Ishikawa (cell line): Measurements from ENCODE around the gene TOMM6.

Source experiments
- CREB1 ChIP-seq: IDR thresholded peaks from 2 replicates; pipeline ENCODE4 v1.6.1; 2012; ENCODE audit warnings: low read depth
- EP300 ChIP-seq: IDR thresholded peaks from 2 replicates; pipeline ENCODE4 v1.6.1; 2012; ENCODE audit warnings: borderline replicate concordance
- TCF12 ChIP-seq: IDR thresholded peaks from 2 replicates; pipeline ENCODE4 v1.6.1; 2012; ENCODE audit warnings: low read depth
- TF ChIP-seq, protein P1 (sequence below): IDR thresholded peaks from 2 replicates; pipeline ENCODE4 v1.6.1; 2012; ENCODE audit warnings: low read depth, mild to moderate bottlenecking

DNA sequence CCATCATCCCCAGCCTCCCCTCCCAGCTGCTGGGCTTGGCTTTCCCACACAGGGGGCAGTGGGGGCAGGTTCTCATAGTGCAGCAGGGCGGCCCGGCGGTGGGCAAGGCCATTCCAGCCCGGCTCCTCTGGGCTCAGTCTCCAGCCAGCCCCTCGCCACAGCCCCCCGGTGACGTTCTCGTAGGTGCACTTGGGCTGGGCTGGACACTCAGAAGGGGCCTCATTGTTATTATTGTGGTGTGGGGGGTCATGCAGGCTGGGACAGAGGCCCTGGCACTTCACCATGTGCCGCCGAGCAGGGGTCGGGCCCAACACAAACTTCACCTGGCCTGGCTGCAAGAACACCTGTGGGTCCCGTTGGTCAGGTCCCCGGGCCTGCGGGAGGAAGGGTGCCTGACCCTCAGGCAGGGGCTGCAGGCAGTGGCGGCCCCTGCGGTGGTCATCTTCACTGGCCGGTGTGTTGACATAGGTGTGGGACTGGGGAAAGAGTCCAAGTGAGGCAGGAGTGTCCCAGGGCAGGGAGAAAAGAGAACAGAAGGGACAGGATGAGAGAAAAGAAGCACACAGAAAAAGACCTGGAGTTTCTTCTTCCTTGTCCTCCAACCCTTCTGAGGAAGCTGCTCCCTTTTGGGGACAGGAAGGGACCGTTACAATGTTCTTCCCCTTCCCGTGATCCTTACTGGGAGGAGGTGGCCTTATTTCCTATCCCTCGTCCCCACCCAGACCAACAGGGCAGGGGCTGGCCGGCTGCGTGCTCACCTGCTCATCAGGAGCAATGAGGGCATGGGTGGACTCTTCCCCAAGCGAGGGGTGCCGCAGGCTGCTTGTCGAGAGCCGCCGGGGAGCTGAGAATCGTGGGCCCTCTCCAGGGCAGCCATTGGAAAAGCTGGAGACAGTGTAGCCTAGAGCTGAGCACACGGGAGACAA lies 16.2 kb upstream of the TOMM6 start:
- TF ChIP-seq TCF12 (no peak), EP300 (no peak), CREB1 (no peak)
- TF ChIP-seq, protein P1, sequence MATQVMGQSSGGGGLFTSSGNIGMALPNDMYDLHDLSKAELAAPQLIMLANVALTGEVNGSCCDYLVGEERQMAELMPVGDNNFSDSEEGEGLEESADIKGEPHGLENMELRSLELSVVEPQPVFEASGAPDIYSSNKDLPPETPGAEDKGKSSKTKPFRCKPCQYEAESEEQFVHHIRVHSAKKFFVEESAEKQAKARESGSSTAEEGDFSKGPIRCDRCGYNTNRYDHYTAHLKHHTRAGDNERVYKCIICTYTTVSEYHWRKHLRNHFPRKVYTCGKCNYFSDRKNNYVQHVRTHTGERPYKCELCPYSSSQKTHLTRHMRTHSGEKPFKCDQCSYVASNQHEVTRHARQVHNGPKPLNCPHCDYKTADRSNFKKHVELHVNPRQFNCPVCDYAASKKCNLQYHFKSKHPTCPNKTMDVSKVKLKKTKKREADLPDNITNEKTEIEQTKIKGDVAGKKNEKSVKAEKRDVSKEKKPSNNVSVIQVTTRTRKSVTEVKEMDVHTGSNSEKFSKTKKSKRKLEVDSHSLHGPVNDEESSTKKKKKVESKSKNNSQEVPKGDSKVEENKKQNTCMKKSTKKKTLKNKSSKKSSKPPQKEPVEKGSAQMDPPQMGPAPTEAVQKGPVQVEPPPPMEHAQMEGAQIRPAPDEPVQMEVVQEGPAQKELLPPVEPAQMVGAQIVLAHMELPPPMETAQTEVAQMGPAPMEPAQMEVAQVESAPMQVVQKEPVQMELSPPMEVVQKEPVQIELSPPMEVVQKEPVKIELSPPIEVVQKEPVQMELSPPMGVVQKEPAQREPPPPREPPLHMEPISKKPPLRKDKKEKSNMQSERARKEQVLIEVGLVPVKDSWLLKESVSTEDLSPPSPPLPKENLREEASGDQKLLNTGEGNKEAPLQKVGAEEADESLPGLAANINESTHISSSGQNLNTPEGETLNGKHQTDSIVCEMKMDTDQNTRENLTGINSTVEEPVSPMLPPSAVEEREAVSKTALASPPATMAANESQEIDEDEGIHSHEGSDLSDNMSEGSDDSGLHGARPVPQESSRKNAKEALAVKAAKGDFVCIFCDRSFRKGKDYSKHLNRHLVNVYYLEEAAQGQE = no peak
